Ectodermal cell (in vitro differentiated cells): ENCODE data around the gene PCDHGA12.
"Not testable (repeated sequence)": the region's sequence is repeated elsewhere in the genome, so short reads cannot be mapped to it uniquely, and the experiment has no call there.

ENCODE experiments used
- H3K27ac ChIP-seq: 2 replicates; pipeline ENCODE4 v1.7.0; 2013; ENCODE audit warnings: mild to moderate bottlenecking, low read depth, low read length; ENCODE audit not compliant: insufficient read depth, poor library complexity, severe bottlenecking
- H3K27me3 ChIP-seq: 2 replicates; pipeline ENCODE4 v1.7.0; 2013; ENCODE audit warnings: mild to moderate bottlenecking, low read length; ENCODE audit not compliant: insufficient read depth, control insufficient read depth, poor library complexity, severe bottlenecking
- H3K36me3 ChIP-seq: one replicate; pipeline ENCODE4 v1.7.0; 2013; ENCODE audit warnings: low read length; ENCODE audit not compliant: control insufficient read depth, insufficient read depth
- H3K4me1 ChIP-seq: one replicate; pipeline ENCODE4 v1.7.0; 2013; ENCODE audit warnings: low read length; ENCODE audit not compliant: control insufficient read depth, insufficient read depth
- H3K4me3 ChIP-seq: 2 replicates; pipeline ENCODE4 v1.7.0; 2013; ENCODE audit warnings: low read depth, low read length, control low read depth; ENCODE audit not compliant: insufficient read depth
- H3K9me3 ChIP-seq: 2 replicates; pipeline ENCODE4 v1.7.0; 2013; ENCODE audit warnings: mild to moderate bottlenecking, low read length, moderate library complexity; ENCODE audit not compliant: control insufficient read depth
- WGBS, 2 experiments: methylation state at CpG; one replicate each; pipeline ENCODE4 v1.1.7; 2013; ENCODE audit warnings: missing lambda C conversion rate in 2 of 2; 5-methylcytosine and 5-hydroxymethylcytosine counted together

PCDHGA12 gene

GRCh38 chr5:141422742-141423291 lies 7.5 kb upstream of the PCDHGA12 start:
- no peak overlapping the region for H3K27ac ChIP-seq
- H3K9me3 ChIP-seq = peaks cover 29% of the 10 kb centered on the region
- H3K27me3 ChIP-seq = no peaks in the 10 kb centered on the region
- H3K36me3 ChIP-seq = peaks cover 57% of the 10 kb centered on the region
- no peaks in the 10 kb centered on the region for H3K4me1 ChIP-seq
- 97 to 98% methylated on average over 42 of the region's 42 CpGs for WGBS, 2 experiments
- no peak overlapping the region for H3K4me3 ChIP-seq

- peaks cover 49% of the 10 kb centered on the region for H3K36me3 ChIP-seq
- no peaks in the 10 kb centered on the region for H3K4me1 ChIP-seq
- no peak overlapping the region for H3K4me3 ChIP-seq
- H3K27me3 ChIP-seq = no peaks in the 10 kb centered on the region
- WGBS, 2 experiments = 97 to 98% methylated on average over 53 of the region's 53 CpGs
- H3K27ac ChIP-seq = no peak overlapping the region
- peaks cover 20% of the 10 kb centered on the region for H3K9me3 ChIP-seq
Observed at GRCh38 chr5:141427783-141428426, 2.4 kb upstream of the PCDHGA12 start.

GRCh38 chr5:141431286-141431685 lies 979 bp downstream of the PCDHGA12 start:
- WGBS, 2 experiments = 96 to 97% methylated on average over 37 of the region's 37 CpGs
- Histone ChIP-seq H3K27me3 (no peaks in the 10 kb centered on the region), H3K4me1 (no peaks in the 10 kb centered on the region), H3K4me3 (no peak overlapping the region), H3K27ac (no peak overlapping the region), H3K36me3 (peaks cover 41% of the 10 kb centered on the region), H3K9me3 (peaks cover 24% of the 10 kb centered on the region)

DNA sequence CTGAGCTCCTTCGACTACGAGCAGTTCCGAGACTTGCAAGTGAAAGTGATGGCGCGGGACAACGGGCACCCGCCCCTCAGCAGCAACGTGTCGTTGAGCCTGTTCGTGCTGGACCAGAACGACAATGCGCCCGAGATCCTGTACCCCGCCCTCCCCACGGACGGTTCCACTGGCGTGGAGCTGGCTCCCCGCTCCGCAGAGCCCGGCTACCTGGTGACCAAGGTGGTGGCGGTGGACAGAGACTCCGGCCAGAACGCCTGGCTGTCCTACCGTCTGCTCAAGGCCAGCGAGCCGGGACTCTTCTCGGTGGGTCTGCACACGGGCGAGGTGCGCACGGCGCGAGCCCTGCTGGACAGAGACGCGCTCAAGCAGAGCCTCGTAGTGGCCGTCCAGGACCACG lies 2.0 kb downstream of the PCDHGA12 start:
- 97 to 98% methylated on average over 38 of the region's 38 CpGs for WGBS, 2 experiments
- peaks cover 16% of the 10 kb centered on the region for H3K9me3 ChIP-seq
- H3K4me1 ChIP-seq, H3K27me3 ChIP-seq, H3K4me3 ChIP-seq, H3K27ac ChIP-seq: not testable (repeated sequence)
- H3K36me3 ChIP-seq = peaks cover 31% of the 10 kb centered on the region

- WGBS, 2 experiments = 94 to 95% methylated on average over 29 of the region's 29 CpGs
- not testable (repeated sequence) for H3K27ac ChIP-seq, H3K4me1 ChIP-seq, H3K27me3 ChIP-seq, H3K4me3 ChIP-seq
- Histone ChIP-seq H3K36me3 (peaks cover 27% of the 10 kb centered on the region), H3K9me3 (peaks cover 15% of the 10 kb centered on the region)
Observed at GRCh38 chr5:141432726-141433125, 2.4 kb downstream of the PCDHGA12 start.

DNA sequence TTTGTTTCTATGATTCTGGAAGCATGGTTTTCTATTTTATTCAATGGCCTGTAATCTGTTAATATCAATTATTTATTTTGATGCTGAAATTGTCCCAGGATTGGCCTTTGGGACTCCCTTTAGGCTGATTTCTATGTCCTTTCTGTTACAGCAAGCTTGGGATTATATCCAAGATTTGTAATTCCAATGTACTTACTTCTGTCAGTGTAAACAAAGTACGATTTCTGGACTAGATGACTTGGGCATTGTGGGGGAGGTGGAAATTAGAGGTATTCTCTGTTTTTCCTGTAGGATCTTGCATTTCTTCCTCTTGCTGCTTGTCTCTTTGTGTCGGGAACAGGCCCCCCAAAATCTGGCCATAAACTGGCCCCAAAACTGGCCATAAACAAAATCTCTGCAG lies 3.7 kb downstream of the PCDHGA12 start:
- Histone ChIP-seq H3K27me3 (no peaks in the 10 kb centered on the region), H3K36me3 (peaks cover 21% of the 10 kb centered on the region), H3K9me3 (peaks cover 15% of the 10 kb centered on the region), H3K27ac (no peak overlapping the region), H3K4me1 (no peaks in the 10 kb centered on the region), H3K4me3 (no peak overlapping the region)
- 92 to 95% methylated on average over 2 of the region's 2 CpGs for WGBS, 2 experiments

DNA sequence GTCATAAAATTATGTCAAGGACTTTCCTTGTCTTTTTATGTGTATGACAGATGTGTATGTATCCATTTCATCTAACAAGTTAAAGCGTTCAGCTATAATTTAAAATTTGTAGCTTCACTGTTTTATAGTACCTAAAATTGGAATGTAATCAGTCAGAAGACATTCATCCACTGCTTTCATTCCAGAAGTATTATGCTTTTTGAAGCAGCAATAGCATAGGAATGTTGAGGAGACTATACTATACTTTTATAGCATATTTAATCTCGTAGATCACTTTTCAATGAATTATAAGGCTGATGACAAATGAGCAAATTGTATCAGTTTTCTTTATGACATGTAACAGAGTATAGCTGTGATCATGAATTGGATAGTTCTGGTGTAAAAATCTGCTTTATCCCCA lies 6.9 kb downstream of the PCDHGA12 start:
- Histone ChIP-seq H3K27me3 (no peaks in the 10 kb centered on the region), H3K27ac (no peak overlapping the region), H3K4me3 (no peak overlapping the region), H3K4me1 (no peaks in the 10 kb centered on the region), H3K9me3 (peaks cover 4% of the 10 kb centered on the region), H3K36me3 (peaks cover 5% of the 10 kb centered on the region)
- WGBS, 2 experiments = 85 to 100% methylated on average over 1 to 2 of the region's 2 CpGs

GRCh38 chr5:141439411-141440141 lies 9.3 kb downstream of the PCDHGA12 start:
- Histone ChIP-seq H3K27ac (no peak overlapping the region), H3K4me3 (no peak overlapping the region), H3K27me3 (no peaks in the 10 kb centered on the region), H3K4me1 (no peaks in the 10 kb centered on the region), H3K36me3 (peaks cover 4% of the 10 kb centered on the region), H3K9me3 (peaks cover 2% of the 10 kb centered on the region)
- WGBS, 2 experiments = 87 to 90% methylated on average over 10 of the region's 10 CpGs

DNA sequence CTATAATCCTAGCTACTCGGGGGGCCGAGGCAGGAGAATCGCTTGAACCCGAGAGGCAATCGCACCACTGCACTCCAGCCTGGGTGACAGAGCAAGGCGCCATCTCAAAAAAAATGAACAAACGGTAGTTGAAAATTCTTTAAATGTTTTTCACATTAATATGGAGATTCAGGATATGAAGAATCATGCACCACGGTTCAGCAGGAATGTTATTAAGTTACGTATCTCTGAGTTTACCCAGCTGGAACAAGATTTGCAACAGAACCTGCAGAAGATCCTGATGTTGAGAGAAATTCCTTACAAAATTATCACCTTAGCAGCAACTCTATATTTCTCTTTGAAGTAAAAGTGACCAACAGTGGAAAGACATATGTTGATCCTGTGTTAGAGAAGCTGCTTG lies 10.0 kb downstream of the PCDHGA12 start:
- peaks cover 4% of the 10 kb centered on the region for H3K36me3 ChIP-seq
- H3K4me1 ChIP-seq = no peaks in the 10 kb centered on the region
- H3K27ac ChIP-seq = no peak overlapping the region
- H3K27me3 ChIP-seq = no peaks in the 10 kb centered on the region
- H3K4me3 ChIP-seq = no peak overlapping the region
- H3K9me3 ChIP-seq = peaks cover under 1% of the 10 kb centered on the region
- 93% methylated on average over 9 of the region's 9 CpGs for WGBS, 2 experiments

GRCh38 chr5:141441571-141442170 lies 11.4 kb downstream of the PCDHGA12 start:
- Histone ChIP-seq H3K27ac (no peak overlapping the region), H3K4me1 (no peaks in the 10 kb centered on the region), H3K27me3 (no peaks in the 10 kb centered on the region), H3K36me3 (peaks cover 4% of the 10 kb centered on the region), H3K4me3 (no peak overlapping the region), H3K9me3 (no peaks in the 10 kb centered on the region)
- WGBS, 2 experiments = 96 to 97% methylated on average over 50 of the region's 50 CpGs
